HG02885 (cell line): ENCODE results near the gene CFAP45.

Source experiments
- ATAC-seq: cut with Tn5 transposase; IDR thresholded peaks from one replicate; pipeline ENCODE4 v1.9.1; 2021; ENCODE audit warnings: mild to moderate bottlenecking; ENCODE audit not compliant: unreplicated experiment, poor library complexity

Gene CFAP45

DNA sequence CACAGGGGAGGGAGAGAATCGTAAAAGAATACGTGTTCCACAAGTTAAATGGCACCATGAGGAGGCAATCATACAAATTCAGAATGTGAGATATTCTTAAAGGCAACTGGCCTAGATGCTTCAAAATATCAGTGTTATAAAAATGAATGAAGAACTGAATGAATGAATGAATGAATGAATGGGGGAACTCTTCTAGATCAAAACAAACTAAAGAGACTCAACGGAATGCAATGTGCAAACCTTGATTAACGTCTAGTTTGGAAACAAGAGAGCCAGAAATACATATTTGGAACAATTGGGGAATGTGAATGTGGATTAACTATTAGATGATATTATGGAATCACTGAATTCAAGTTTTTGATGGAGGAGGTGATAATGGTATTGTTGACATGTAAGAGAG lies 16.8 kb downstream of the CFAP45 start:
- ATAC-seq = no peak

DNA sequence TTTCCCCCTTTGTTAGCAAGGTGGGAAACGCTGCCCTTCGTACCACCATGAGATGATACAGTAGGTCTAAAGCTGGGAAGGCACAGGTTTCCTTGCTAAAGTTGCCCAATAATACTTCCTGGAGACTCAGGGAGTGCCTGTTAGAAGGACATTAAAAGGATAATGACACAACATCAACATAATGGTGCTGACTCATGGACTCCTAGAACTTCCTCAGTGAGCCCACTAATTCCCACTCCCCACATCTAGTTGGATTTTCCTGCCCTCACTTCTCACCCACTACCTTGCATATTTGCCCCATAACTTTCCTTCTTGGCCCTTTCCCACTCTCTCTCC lies 17.5 kb downstream of the CFAP45 start:
- no peak for ATAC-seq

DNA sequence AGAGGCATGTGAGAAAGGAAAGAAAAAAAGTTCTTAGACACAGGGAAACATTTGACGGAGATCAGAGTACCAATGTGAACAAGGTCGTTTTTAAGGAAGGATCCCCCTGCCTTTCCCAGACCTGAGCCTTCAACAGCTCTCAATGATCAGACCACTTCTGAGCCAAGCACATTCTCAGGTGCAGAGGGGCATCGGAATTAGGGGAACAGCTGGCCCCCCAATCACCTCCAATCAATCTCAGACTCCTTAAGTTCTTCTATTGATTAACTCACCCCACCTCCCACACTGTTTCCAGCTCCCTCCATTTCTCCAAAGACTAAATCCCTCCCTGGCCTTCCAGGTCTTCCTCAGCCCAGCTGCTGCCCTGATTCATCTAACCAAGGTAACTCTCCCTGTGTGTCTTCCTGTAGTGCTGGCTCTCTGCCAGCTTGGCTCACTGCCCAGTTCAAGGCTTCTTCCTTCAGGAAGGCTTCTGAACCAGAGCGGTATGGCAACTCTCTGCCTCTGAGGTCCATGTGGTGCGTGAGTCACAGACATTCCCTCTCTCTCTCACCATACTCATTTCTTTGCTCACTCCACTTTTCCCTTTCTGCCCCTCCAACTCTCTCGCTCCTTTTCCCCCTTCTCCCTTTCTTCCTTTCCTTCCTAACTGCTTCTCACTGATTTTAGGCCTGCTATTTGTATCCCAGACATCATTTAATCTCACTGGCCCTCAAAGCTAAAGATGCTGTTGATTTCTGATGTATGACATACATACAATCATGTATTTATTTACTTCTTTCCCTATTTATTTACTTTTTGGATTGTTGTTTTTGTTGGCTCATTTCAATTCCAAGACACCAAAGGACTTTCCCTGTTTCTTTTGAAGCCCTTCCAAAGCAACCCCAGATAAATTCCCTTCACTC lies 18.1 kb downstream of the CFAP45 start:
- ATAC-seq = no peak

DNA sequence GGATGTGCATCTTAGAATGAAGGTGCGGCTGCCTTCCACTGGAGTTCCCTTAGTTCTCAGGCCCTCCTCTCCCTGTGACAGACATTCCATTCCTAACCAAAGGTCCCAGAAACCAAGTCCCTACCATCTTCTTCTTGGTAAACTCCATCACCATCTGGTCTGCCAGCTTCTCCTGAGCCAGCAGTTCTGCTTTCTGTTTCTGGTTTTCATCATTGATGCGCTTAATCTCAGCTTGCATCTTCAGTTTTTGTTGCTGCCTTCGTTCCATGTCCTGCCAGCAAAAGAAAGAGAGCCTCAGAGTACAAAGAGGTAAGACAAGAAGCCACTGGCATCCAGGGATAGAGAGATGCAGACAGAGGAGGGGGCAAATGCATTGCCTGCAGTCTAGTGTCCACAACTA lies 19.5 kb downstream of the CFAP45 start:
- ATAC-seq = no peak

DNA sequence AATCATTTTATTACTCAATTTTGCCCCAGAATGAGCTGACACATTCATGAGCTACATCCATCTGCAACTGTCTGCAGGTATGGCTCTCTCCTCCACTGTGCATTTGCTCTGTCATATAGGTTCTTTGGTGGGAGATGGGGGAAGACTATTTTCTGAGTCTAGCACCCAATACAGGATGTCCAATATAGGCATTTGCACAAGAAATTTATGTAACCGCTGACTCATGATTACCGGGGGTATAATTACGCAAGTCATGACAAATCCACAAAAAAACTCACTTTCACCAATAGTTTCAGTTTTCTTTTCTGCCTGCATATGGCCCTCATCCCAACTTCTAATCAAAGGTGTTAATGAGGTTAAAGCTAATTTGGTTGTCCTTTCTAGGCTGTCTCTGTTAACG lies 20.0 kb downstream of the CFAP45 start:
- no peak for ATAC-seq

DNA sequence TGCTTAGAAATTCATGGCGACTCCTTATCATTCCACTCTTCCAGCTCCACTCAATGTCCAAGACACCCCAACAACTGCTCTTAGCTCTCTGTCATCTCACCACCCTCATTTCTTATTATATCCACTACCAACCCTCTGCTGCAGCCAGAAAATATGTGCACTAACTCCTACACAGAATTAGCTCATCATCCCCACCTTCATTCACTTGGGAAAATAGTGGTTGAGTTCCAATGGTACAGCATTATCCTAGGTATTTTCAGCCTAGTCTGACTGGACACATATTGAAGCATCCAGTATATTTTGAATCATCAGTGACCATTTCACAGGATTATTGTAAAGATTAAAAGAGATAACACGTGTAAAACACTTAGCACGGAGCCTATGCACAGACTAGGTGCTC lies 20.8 kb downstream of the CFAP45 start:
- ATAC-seq = no peak

DNA sequence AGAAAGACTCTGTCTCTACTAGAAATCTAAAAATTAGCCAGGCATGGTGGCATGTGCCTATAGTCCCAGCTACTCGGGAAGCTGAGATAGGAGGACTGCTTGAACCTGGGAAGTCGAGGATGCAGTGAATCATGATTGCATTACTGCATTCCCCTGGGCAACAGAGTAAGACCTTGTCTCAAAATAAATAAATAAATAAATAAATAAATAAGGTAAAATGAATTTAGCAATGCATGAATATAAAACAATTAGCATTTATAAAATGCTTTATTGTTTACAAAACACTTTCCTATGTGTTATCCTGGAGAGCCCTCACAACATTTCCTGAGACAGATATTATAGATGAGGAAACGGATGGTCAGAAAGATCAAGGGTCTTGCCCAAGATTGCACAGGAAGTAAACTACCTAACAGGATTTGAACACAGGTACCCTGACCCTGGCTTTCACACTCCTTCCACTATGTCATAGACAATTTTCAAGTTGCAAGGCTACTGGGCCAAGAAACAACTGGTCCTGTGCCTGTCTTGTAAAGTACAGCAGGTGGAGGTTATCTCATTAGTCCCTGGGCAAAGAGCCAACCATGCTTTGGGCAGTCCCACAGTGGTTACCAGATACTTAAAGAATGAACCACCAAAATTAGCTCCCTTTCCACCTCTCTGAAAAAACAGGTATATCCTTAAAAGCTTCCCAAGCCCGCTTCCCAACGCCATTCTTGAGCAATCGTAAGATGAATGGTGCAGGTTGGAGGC lies 22.1 kb downstream of the CFAP45 start:
- ATAC-seq = no peak

DNA sequence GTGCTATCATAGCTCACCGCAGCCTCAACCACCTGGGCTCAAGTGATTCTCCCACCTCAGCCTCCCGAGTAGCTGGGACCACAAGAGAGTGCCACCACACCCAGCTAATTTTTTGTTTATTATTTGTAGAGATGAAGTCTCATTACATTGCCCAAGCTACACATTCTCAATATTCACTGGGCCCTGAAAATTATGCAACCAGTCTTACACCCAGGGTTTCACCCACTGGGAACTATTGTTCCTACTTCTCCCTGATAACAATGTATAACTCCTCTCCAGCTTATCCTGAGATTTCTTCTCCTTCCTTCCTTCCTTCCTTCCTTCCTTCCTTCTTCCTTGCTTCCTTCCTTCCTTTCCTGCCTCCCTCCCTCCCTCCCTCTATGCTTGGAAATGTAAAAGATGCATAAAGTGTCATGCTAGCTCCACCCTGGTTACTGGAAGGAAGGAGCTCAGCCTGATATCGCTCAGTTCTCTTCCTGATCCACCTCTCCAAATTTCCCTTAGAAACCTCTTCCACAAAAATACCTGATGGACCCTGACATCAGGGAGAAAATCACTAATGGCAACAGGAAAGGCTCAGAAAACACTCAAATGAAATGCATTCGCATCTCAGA lies 26.3 kb downstream of the CFAP45 start:
- ATAC-seq = no peak

DNA sequence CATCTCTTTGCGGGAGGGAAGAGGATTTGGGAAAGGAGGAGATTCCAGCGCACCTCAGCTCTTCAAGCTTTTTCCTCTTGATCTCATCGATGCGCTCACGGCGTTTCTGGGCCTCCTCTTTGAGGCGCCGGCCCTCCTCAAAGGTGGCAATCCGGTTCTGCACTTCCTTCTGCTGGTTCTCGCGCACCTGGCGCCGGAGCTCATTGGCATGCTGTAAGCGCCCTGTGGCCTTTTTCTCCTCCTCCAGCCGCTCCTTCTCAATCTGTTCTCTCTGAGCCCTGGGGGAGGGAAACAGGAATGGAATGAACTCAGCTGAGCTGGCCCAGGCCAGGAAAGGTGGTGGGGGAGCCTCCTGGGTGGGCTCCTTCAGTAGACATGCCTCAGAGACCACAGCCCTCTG lies 27.1 kb downstream of the CFAP45 start:
- no peak for ATAC-seq

DNA sequence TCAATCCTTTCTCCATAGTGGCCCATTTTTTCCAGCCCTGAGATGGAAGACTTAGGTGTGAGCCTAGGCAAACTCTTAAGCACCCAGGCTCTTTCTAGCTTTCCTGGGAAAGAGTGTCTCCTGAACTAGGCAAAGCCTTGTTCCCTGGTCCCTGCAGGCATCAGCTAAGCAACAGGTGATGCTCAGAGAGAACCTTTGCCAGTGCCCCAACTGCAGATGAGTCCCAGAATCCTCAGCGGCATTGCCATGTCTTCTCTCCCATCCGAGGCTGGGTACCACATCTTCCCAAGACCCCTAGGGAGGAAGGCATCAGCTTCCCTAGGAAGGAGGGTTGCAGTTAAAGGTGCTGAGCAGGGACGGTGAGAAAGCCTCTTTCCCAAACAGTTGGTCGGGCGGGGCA lies 29.3 kb downstream of the CFAP45 start:
- no peak for ATAC-seq

DNA sequence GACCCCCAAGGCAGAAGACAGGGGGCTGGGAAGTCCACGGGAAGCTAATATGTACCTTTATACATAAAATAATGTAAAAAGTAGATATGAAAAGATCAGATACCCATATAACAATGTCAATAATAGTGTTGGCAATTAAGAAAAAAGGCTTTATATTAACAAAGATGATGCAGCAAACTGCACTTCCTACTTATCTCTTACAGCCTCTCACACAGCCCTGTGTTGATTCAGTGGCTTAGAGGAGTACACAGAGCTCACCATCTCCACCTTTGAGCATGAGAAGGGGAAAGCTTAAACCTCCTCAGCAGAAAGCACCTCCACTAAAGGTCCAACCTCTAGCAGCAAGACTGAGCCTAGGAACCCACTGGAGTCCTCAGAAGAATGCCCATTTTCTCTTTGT lies 30.4 kb downstream of the CFAP45 start:
- no peak for ATAC-seq

DNA sequence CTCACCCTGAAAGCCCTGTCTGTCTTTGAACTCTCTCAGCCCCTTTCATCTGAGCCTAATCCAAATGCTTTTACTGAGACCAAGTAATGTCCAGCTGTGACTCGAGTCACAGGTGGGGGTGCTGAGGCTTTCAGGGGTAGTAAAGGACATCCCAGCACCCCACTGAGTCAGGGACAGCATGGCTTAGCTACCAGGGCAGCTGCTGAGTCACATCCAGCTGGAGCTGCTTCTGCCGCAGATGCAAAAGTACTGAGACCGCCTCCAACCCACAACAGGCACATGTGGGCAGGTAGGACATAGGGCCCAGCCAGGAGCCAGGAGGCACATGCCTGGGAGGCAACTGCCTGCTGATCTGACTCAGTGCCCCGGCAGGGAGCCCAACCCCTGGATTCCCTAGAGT lies 30.8 kb downstream of the CFAP45 start:
- ATAC-seq = peak; percentile 57

DNA sequence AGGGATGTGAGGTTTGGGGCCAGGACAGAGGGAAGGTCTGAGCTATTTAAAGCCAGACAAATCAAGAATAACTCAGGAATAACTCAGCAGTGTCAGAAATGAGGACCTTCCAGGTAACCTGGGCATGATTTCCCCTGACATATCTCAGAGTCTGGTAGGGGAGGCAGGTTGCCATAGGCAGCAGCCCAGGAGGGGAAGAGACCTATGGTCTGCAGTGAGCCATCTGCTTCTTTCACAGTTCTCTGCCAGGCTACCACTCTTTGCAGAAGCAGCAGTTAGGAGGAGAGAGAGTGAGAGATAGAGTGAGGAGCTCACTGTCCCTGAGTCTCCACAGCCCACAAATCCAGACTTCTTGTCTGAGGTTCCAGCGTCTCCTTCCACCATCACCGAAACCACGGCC lies 31.2 kb downstream of the CFAP45 start:
- no peak for ATAC-seq

DNA sequence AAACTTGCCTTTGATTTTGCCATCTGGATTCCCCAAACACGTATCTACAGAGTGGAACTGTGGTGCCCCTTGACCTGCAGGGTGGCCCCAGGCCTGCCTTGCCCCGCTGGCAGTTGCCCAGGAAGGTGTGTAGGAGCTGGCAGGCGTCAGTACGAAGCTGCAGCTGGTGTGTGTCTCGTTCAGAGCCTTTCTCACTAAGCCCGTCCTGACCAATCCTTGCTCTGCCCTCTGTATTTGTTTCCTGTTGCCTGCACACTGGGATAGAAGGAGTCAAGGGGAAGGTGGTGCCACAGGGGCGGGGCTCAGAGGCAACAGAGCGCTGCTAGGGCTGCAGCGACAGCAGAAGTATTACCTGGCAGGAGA lies 32.3 kb downstream of the CFAP45 start:
- ATAC-seq = no peak

DNA sequence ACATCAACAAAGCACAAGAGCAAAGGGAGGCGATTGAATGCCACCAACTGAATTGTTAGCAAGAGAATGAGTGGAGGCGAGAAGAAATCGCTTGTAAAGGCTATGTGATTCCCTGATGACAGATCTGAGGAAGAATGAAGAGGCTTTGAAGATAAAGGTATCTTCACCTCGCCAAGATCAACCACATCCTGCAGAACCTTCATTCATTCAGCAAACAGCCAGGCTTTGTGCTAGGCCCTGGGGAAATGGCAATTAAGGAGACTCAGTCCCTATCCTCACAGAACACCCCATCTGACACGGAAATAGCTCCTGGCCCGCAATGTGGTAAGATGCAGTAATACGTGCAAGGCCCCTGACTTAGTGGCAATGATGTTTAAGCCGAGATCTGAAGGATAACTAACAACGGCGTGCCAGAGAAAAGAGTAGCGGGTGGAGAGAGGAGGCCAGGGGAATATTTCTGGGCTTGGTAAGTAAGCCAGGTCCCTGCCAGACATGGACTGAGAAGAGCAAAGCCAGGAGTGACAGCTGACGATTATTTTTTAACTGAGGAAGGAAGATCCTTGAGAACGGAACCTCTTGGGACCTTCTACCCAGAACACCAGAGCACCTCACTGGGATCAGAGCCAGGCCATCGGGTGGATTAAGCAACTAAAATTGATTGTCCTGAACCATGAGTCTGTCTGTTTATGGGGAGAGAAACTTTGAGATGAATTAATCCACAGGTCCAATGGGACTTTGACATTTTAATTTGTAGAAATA lies 32.9 kb downstream of the CFAP45 start:
- no peak for ATAC-seq

DNA sequence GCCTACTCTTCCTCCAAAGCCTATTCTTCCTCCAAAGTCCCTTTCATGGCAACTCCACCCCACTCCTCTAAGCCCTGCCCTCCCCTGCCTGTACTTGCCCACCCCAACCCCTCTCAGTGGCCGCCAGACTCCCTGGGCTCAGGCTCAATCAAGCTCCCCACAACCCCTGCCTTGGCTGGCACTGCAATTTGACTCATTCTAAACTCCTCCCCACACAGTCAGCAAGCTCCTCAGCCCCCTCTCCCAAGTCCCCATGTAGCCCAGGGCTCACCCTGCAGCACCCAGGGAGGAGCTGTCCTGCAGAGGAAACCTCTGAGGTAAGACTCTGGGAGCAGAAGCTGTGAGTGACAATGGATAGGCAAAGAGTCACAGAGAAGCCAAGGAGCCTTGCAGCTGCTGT lies 33.9 kb downstream of the CFAP45 start:
- ATAC-seq = no peak

DNA sequence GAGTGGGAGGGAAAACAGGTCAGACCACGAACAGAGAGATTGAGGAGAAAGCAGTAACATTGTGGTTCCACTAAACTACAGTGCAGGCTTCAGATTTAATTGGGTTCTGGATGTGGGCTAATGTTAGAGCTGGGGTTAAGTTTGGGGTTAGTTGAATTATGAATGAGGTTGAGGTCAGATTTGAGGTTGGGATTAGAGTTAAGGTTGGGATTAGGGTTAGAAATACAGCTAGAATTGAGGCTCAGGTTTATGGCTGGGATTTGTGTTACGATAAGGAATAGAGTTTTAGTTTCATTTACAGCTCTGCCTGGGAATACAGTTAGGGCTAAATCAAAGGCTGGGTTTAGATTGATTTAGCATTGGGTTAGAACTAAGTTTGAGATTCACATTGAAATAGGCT lies 35.7 kb downstream of the CFAP45 start:
- ATAC-seq = no peak

DNA sequence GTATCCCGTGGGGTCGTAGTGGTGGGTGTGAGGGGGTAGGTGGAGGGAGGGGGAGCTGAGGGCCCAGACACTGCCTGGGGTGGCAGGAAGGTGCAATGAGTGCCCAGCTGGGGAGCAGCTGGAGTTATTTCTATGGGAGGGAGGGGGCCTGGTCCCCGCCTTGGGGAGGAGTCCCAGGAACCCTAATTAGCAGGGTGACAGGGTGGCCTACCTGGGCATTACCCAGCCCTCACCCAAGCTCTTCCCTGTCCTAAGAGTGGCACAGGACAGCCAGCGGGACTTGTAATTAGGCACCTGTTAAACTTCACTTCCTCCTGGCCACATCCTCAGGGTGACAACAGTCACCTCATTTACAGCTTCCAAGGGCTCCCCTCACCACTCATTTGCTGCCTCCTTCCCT lies 37.4 kb downstream of the CFAP45 start, which contains the start of gene VSIG8:
VSIG8 (minus strand) TSS at position 101 of the 400 bp plus-strand sequence. CDS start 136 bp downstream, outside the sequence.
- no peak for ATAC-seq

DNA sequence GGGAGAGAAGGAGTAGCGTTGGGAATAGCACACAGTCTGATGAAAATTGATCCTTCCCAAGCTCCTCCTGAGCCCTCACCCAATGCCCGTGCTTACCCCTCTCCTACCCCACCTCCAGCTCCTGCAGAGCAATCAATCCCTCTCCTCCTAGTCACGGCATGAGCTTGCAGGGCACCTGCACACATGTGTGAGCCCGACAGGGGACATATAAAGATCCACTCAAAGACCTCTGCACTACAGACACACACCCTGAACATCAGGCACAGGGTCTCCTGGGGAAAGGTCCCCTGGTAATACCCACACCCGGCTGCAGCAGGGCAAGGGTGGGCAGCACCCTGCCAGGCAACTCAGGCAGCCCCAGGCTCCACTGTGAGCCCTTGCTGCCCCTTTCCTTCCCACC lies 37.9 kb downstream of the CFAP45 start:
- no peak for ATAC-seq

DNA sequence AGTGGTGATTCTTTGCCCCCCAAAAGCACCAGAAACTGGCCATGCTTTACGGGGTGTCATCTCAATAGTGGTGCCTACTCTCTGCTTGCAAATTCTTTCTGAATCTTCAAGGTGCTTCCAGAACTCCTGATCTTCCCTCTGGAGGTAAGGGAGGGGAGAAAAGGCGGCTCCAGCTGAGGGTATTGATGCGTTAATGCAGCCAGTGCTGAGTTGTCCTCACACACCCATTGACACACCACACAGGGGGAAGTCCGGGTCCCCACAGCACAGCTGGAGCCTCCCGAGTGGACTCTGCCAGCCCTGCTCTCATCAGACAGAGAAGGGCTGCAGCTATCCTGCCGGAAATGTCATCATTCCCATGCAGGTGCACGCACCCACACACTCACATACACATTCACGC lies 38.7 kb downstream of the CFAP45 start:
- ATAC-seq = no peak

DNA sequence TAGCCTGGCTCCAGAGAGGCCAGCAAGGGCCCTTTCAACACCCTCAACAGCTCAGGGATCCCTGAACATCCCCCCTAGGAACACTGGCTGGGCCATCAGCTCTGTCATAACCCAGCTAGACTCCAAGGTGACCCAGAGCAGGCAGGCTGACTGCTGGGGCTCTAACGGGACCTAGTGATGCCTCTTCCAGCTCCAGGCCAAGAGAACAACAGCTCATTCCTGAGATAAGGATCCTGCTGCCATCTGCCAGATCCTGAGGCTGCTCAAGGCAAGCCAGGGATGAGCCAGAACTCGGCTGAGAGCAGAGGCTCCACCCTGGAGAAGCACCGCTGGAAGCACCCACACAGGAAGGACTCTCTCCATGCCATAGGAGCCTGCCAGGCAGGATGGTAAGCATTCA lies 39.5 kb downstream of the CFAP45 start:
- ATAC-seq = no peak
